Spleen (tissue), 11 donors: Measurements from ENCODE around the gene GARNL3. TPM values are rescaled to one million over a fixed set of nuclear protein-coding genes. Genes with fewer than 3 reads are reported as not detected.

ENCODE experiments used
- DNase-seq: peaks from one replicate; pipeline ENCODE4 v3.0.0-alpha.2; 2020
- H3K27ac ChIP-seq, 8 donors: fragments of 200-600 bp; sonication (generic) in 7 of 8; 1 replicate in 4 of 8; 2 replicates in 4 of 8; pipeline versions ENCODE4 v1.5.0 to v1.8.0; 2016 to 2021; ENCODE audit warnings: inconsistent platforms in 4 of 8, mild to moderate bottlenecking in 4 of 8, moderate library complexity in 1 of 8
- H3K27me3 ChIP-seq, 7 donors: fragments of 200-600 bp; sonication (generic) in 6 of 7; replicated peaks in 1 of 7; 1 replicate in 4 of 7; 2 replicates in 3 of 7; pipeline versions ENCODE4 v1.5.0 to v1.8.0; 2016 to 2021; ENCODE audit warnings: inconsistent platforms in 3 of 7, mild to moderate bottlenecking in 1 of 7
- H3K36me3 ChIP-seq, 6 donors: fragments of 200-600 bp; sonication (generic) in 5 of 6; 1 replicate in 4 of 6; 2 replicates in 2 of 6; pipeline versions ENCODE4 v1.5.0 to v1.8.0; 2016 to 2021; ENCODE audit warnings: inconsistent platforms in 2 of 6
- H3K4me1 ChIP-seq, 6 donors: fragments of 200-600 bp; sonication (generic) in 5 of 6; 1 replicate in 3 of 6; 2 replicates in 3 of 6; pipeline versions ENCODE4 v1.5.0 to v1.8.0; 2016 to 2021; ENCODE audit warnings: inconsistent platforms in 3 of 6
- H3K4me3 ChIP-seq, 8 donors: fragments of 200-600 bp; sonication (generic) in 7 of 8; 1 replicate in 4 of 8; 2 replicates in 4 of 8; pipeline versions ENCODE4 v1.5.0 to v1.8.0; 2016 to 2021; ENCODE audit warnings: inconsistent platforms in 4 of 8, mild to moderate bottlenecking in 4 of 8, moderate library complexity in 2 of 8
- H3K9me3 ChIP-seq, 8 donors: fragments of 200-600 bp; sonication (generic) in 7 of 8; 1 replicate in 4 of 8; 2 replicates in 4 of 8; pipeline versions ENCODE4 v1.5.0 to v1.8.0; 2016 to 2021; ENCODE audit warnings: inconsistent platforms in 4 of 8
- POLR2A ChIP-seq, 3 donors: fragments of 450-650 bp; IDR thresholded peaks; one replicate each; pipeline ENCODE4 v1.5.1; 2017; ENCODE audit warnings: antibody characterized with exemption in 3 of 3, mild to moderate bottlenecking in 1 of 3
- POLR2AphosphoS5 ChIP-seq, 3 donors: sonication (generic); formaldehyde crosslinking; IDR thresholded peaks; one replicate each; pipeline ENCODE4 v1.5.1; 2017; ENCODE audit warnings: antibody characterized with exemption in 3 of 3
- WGBS, 5 donors: extraction: QIAGEN DNeasy Blood & Tissue Kit in 3 of 5; methylation state at CpG; one replicate each; pipeline versions ENCODE4 v1.1.5 to v1.1.7; 2013 to 2018; 5-methylcytosine and 5-hydroxymethylcytosine counted together
- intact Hi-C: fragments of 100-400 bp; cut with DNase I; formaldehyde crosslinking; loops from one replicate; pipeline ENCODE4 v1.15.0; 2023; ENCODE audit warnings: low total_unique reads
- polyA plus RNA-seq, 3 donors: library from polyadenylated mRNA; stranded (reverse); fragments of 200-250 nt; gene quantifications; one replicate each; pipeline ENCODE4 v1.2.1, GENCODE V29; 2013
- total RNA-seq, 7 donors: library from RNA; depleted of rRNA in 3 of 7; stranded (reverse); fragments of >200 nt in 3 of 7; fragmentation: NEBNext Ultra II Directional in 4 of 7; extraction: Animal tissue kit (Norgen Biotek cat#: 25700) in 4 of 7; gene quantifications; one replicate each; pipeline versions ENCODE4 v1.1.0 to v1.2.1, GENCODE V29; 2016 to 2021
- TF ChIP-seq, protein P1 (sequence below), 11 experiments: fragments of 200-600 bp in 7 of 11; fragments of 450-650 bp in 4 of 11; sonication (generic) in 4 of 11; IDR thresholded peaks in 8 of 11; conservative IDR thresholded peaks in 3 of 11; 1 replicate in 7 of 11; 2 replicates in 4 of 11; pipeline versions ENCODE4 v1.4.0 to v1.8.0; 2016 to 2021; ENCODE audit warnings: antibody characterized with exemption in 11 of 11, inconsistent platforms in 4 of 11, mild to moderate bottlenecking in 1 of 11
- donor health status: healthy with polysubstance abuse.
- donor health status: DM: no; HTN: no; CAD: no; lungs with moderate emphysema.
- donor health status: DM: no; HTN: no; CAD: no.
- donor health status: Bipolar disorder and iron deficiency.
- donor health status: healthy.
- donor health status: DM: no; HTN: no; CAD: no.
- donor health status: DM: yes; HTN: yes; CAD: no.

Gene GARNL3
- total and polyA plus RNA-seq, 10 donors = 2.1 to 14.7 (median 10.0) TPM

DNA sequence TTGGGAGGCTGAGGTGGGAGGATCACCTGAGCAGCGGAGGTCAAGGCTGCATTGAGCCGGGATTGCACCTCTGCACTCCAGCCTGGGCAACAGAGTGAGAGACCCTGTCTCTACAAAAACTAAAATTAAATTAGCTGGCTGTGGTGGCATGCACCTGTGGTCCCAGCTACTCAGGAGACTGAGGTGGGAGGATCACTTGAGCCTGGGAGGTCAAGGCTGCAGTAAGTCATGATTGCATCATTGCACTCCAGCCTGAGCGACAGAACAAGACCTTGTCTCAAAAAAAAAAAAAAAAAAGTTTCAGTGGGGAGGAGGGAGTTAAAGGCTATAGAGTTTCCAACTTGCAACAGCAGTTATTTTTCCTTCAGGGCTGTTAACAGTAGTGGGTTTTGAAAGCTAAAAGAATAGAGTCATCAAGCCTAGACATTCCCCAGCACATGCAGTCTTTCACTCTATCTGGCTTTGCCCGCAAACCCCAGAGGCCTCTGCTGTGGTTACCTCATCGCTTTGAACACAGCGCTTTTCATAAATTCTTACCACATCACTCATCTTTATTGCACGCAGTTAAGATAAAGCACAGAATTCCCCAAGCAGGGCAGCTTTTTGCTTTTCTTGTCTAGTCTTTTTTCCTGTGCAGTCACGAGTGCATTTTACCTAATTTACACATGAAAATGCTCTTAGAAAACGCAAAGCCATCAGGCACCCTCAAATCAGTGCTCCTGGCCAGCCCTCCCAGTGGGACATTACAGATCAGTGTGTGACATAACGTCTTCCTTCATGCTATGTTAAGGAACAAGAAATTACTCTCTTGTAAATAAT lies 123.7 kb downstream of the GARNL3 start:
- no peak overlapping the region for H3K27ac ChIP-seq
- TF ChIP-seq, protein P1, sequence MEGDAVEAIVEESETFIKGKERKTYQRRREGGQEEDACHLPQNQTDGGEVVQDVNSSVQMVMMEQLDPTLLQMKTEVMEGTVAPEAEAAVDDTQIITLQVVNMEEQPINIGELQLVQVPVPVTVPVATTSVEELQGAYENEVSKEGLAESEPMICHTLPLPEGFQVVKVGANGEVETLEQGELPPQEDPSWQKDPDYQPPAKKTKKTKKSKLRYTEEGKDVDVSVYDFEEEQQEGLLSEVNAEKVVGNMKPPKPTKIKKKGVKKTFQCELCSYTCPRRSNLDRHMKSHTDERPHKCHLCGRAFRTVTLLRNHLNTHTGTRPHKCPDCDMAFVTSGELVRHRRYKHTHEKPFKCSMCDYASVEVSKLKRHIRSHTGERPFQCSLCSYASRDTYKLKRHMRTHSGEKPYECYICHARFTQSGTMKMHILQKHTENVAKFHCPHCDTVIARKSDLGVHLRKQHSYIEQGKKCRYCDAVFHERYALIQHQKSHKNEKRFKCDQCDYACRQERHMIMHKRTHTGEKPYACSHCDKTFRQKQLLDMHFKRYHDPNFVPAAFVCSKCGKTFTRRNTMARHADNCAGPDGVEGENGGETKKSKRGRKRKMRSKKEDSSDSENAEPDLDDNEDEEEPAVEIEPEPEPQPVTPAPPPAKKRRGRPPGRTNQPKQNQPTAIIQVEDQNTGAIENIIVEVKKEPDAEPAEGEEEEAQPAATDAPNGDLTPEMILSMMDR (IDR thresholded peaks at IDR 0.05 in 8 of 11, conservative IDR thresholded peaks at IDR 0.05 in 3 of 11) = no peak
- TF ChIP-seq POLR2AphosphoS5 (IDR thresholded peaks at IDR 0.05) = no peak
- no peak for TF ChIP-seq POLR2A (IDR thresholded peaks at IDR 0.05)
- H3K27me3 ChIP-seq = peaks cover 0 to 49% (median 0%) of the 10 kb centered on the region in 7 donors
- DNase-seq = peak; percentile 66
- no peaks in the 10 kb centered on the region for H3K36me3 ChIP-seq
- intact Hi-C loops = no loop called here
- 35 to 47% (median 37%) methylated on average over 10 of the region's 10 CpGs for WGBS, 5 donors
- peaks cover 5 to 20% (median 12%) of the 10 kb centered on the region in 6 donors for H3K4me1 ChIP-seq
- H3K4me3 ChIP-seq = no peak overlapping the region
- no peaks in the 10 kb centered on the region for H3K9me3 ChIP-seq

DNA sequence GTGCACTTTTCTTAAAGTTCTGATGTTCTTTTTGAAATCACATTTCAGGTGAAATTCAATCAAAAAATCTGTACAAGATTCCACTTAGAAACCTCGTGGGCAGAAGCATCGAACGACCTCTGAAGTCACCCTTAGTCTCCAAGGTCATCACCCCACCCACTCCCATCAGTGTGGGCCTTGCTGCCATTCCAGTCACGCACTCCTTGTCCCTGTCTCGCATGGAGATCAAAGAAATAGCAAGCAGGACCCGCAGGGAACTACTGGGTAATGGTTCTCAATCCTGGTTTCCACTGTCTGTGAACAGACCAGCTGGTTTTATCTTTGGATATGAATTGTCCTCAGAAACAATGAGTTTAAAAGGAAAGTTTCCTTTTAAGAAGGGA lies 124.3 kb downstream of the GARNL3 start:
- H3K4me1 ChIP-seq = peaks cover 5 to 20% (median 12%) of the 10 kb centered on the region in 6 donors
- intact Hi-C loops = no loop called here
- no peak overlapping the region for H3K4me3 ChIP-seq
- no peaks in the 10 kb centered on the region for H3K9me3 ChIP-seq
- H3K36me3 ChIP-seq = no peaks in the 10 kb centered on the region
- TF ChIP-seq POLR2A (IDR thresholded peaks at IDR 0.05) (no peak), POLR2AphosphoS5 (IDR thresholded peaks at IDR 0.05) (no peak)
- TF ChIP-seq, protein P1 (IDR thresholded peaks at IDR 0.05 in 8 of 11, conservative IDR thresholded peaks at IDR 0.05 in 3 of 11) = no peak
- 62 to 83% (median 69%) methylated on average over 6 of the region's 6 CpGs for WGBS, 5 donors
- no peak for DNase-seq
- H3K27ac ChIP-seq = no peak overlapping the region
- peaks cover 0 to 49% (median 0%) of the 10 kb centered on the region in 7 donors for H3K27me3 ChIP-seq

DNA sequence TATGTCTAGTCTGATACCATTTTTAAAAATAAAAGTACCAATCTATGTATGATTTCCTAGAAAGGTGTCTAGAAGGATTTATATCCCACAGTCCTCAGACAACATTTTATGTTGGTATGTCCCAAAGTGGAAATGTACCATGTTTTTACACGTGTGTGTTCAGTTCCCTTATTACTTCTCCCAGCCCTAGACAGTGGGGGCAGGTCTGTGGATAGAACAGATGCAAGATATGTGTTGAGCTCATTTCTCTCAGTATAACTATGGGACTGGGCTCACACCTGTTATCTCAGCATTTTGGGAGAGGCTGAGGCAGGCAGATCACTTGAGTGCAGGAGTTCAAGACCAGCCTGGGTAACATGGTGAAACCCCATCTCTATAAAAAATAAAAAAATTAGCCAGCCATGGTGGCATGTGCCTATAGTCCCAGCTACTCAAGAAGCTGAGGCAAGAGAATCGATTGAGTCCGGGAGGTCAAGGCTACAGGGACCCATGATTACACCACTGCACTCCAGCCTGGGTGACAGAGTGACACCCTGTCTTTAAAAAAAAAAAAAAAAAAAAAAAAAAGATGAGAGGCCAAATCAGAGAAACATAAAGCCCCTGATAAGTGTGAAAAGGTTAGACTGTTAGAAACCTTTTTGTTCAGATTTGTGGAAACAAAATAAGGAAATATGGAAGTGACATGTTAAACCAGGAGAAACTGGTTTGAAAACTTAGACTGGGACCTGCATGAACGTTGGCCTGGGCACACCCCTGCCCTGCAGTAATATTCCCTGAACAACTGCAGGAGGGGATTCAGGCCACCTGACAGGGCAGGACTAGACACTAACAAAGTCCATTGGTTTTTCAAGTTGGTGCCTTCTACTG lies 125.0 kb downstream of the GARNL3 start:
- 62 to 70% (median 67%) methylated on average over 4 of the region's 4 CpGs for WGBS, 5 donors
- intact Hi-C loops = loop anchor here (10.0 kb wide), 1 partner anchor 165 kb away; no protein-coding TSS in a partner anchor

More for the DNA sequence above, 125.0 kb downstream of the GARNL3 start:
- Histone ChIP-seq H3K9me3 (no peaks in the 10 kb centered on the region), H3K36me3 (no peaks in the 10 kb centered on the region), H3K27ac (no peak overlapping the region), H3K27me3 (peaks cover 0 to 49% (median 0%) of the 10 kb centered on the region in 7 donors), H3K4me1 (peaks cover 5 to 20% (median 12%) of the 10 kb centered on the region in 6 donors), H3K4me3 (no peak overlapping the region)
- TF ChIP-seq, protein P1 (IDR thresholded peaks at IDR 0.05 in 8 of 11, conservative IDR thresholded peaks at IDR 0.05 in 3 of 11) = no peak
- TF ChIP-seq POLR2A (IDR thresholded peaks at IDR 0.05) (no peak), POLR2AphosphoS5 (IDR thresholded peaks at IDR 0.05) (no peak)
- DNase-seq = no peak
